Testis (tissue), 3 donors: Measurements from ENCODE around the gene CTDNEP1. TPM values are rescaled to one million over a fixed set of nuclear protein-coding genes. Genes with fewer than 3 reads are reported as not detected.

Experiments
- DNase-seq: peaks from one replicate; pipeline ENCODE4 v3.0.0-alpha.2; 2019
- H3K27ac ChIP-seq, 2 donors: fragments of 200-600 bp; sonication (generic); one replicate each; pipeline ENCODE4 v1.5.1; 2019
- H3K27me3 ChIP-seq: fragments of 200-600 bp; sonication (generic); one replicate; pipeline ENCODE4 v1.5.1; 2019
- H3K36me3 ChIP-seq: fragments of 200-600 bp; sonication (generic); one replicate; pipeline ENCODE4 v1.5.1; 2017; ENCODE audit warnings: low read depth; ENCODE audit errors: missing control alignments
- H3K4me1 ChIP-seq: fragments of 200-600 bp; sonication (generic); one replicate; pipeline ENCODE4 v1.5.1; 2019
- H3K4me3 ChIP-seq, 2 donors: fragments of 200-600 bp; sonication (generic); one replicate each; pipeline ENCODE4 v1.5.1; 2017 to 2019
- H3K9me3 ChIP-seq: fragments of 200-600 bp; sonication (generic); one replicate; pipeline ENCODE4 v1.5.1; 2017
- CTCF ChIP-seq, 3 experiments: fragments of 450-650 bp in 2 of 3; fragments of 200-600 bp in 1 of 3; sonication (generic) in 1 of 3; IDR thresholded peaks; one replicate each; pipeline ENCODE4 v1.5.1; 2016 to 2019; ENCODE audit warnings: antibody characterized with exemption in 3 of 3, mild to moderate bottlenecking in 2 of 3, moderate library complexity in 1 of 3
- POLR2A ChIP-seq: fragments of 450-650 bp; IDR thresholded peaks from one replicate; pipeline ENCODE4 v1.6.1; 2017; ENCODE audit warnings: antibody characterized with exemption, mild to moderate bottlenecking, moderate library complexity
- WGBS, 2 donors: methylation state at CpG; one replicate each; pipeline ENCODE4 v1.1.5; 2018; 5-methylcytosine and 5-hydroxymethylcytosine counted together
- intact Hi-C: fragments of 100-400 bp; cut with DNase I; formaldehyde crosslinking; loops from one replicate; pipeline ENCODE4 v1.15.1; 2023; ENCODE audit warnings: low total_unique reads
- polyA plus RNA-seq: library from polyadenylated mRNA; stranded (reverse); fragments of 350-450 nt; fragmentation: Illumina TruSeq; extraction: RNeasy Lipid Tissue Mini Kit (QIAGEN cat#74804); gene quantifications from one replicate; pipeline ENCODE4 v1.2.3, GENCODE V29; 2014; ENCODE audit warnings: low read depth, low replicate concordance; ENCODE audit not compliant: insufficient read depth
- total RNA-seq, 2 donors: library from RNA; depleted of rRNA; stranded (reverse); fragments of >200 nt; gene quantifications; one replicate each; pipeline ENCODE4 v1.2.3, GENCODE V29; 2016

The CTDNEP1 gene
- total and polyA plus RNA-seq, 3 donors from 2014 or later: 86.4 to 138 (median 94.0) TPM

- DNase-seq: no peak
- intact Hi-C loops: no loop called here
- Histone ChIP-seq H3K9me3 (no peaks in the 10 kb centered on the region), H3K27me3 (no peaks in the 10 kb centered on the region), H3K4me3 (no peak overlapping the region), H3K4me1 (peaks cover 20% of the 10 kb centered on the region), H3K27ac (no peak overlapping the region), H3K36me3 (no peaks in the 10 kb centered on the region)
- no peak for TF ChIP-seq POLR2A
- TF ChIP-seq CTCF (IDR thresholded peaks at IDR 0.05): no peak
- 76 to 80% methylated on average over 4 of the region's 4 CpGs for WGBS, 2 donors
Observed at GRCh38 chr17:7254511-7254910, 3.0 kb upstream of the CTDNEP1 start.

- Histone ChIP-seq H3K36me3 (no peaks in the 10 kb centered on the region), H3K27ac (peak overlapping the region; percentile 99 to 100), H3K9me3 (no peaks in the 10 kb centered on the region), H3K4me3 (peak overlapping the region in 1 of 2 donors; percentile 98), H3K4me1 (peaks cover 26% of the 10 kb centered on the region), H3K27me3 (no peaks in the 10 kb centered on the region)
- intact Hi-C loops: no loop called here
- DNase-seq: no peak
- WGBS, 2 donors: 41 to 61% methylated on average over 5 of the region's 5 CpGs
- no peak for TF ChIP-seq POLR2A
- no peak for TF ChIP-seq CTCF (IDR thresholded peaks at IDR 0.05)
Observed at GRCh38 chr17:7253082-7253481, 1.5 kb upstream of the CTDNEP1 start.

- WGBS, 2 donors: 1 to 2% methylated on average over 33 to 55 of the region's 55 CpGs
- intact Hi-C loops: no loop called here
Observed at GRCh38 chr17:7252176-7253043, 876 bp upstream of the CTDNEP1 start, which contains the start of gene ELP5. Gene ELP5 (plus strand): TSS chr17:7252215. CDS start chr17:7252551, 336 bp downstream.

GRCh38 chr17:7250695-7251627 lies 573 bp downstream of the CTDNEP1 start:
- H3K4me1 ChIP-seq: peaks cover 26% of the 10 kb centered on the region
- intact Hi-C loops: no loop called here

More at GRCh38 chr17:7252176-7253043, 876 bp upstream of the CTDNEP1 start, which contains the start of gene ELP5:
- Histone ChIP-seq H3K27ac (peak within 1 kb of the TSS; percentile 99 to 100), H3K36me3 (no peaks in the 10 kb centered on the region), H3K9me3 (no peaks in the 10 kb centered on the region), H3K27me3 (no peaks in the 10 kb centered on the region), H3K4me3 (peak within 1 kb of the TSS; percentile 88 to 98), H3K4me1 (peaks cover 26% of the 10 kb centered on the region)
- peak in 2 of 3 experiments; percentile 2 to 31 for TF ChIP-seq CTCF (IDR thresholded peaks at IDR 0.05)
- TF ChIP-seq POLR2A: no peak
- DNase-seq: peak; percentile 94

More at GRCh38 chr17:7250695-7251627, 573 bp downstream of the CTDNEP1 start:
- Histone ChIP-seq H3K9me3 (no peaks in the 10 kb centered on the region), H3K4me3 (peak overlapping the region; percentile 88 to 98), H3K27ac (peak overlapping the region; percentile 99 to 100), H3K36me3 (no peaks in the 10 kb centered on the region), H3K27me3 (no peaks in the 10 kb centered on the region)
- WGBS, 2 donors: 1 to 2% methylated on average over 22 to 47 of the region's 55 CpGs
- DNase-seq: no peak
- TF ChIP-seq POLR2A (no peak), CTCF (IDR thresholded peaks at IDR 0.05) (no peak)
